SH-SY5Y (cell line): ENCODE results near the gene AP2B1.

ENCODE experiments used
- GATA2 ChIP-seq: IDR thresholded peaks from 2 replicates; pipeline ENCODE4 v1.6.1; 2011; ENCODE audit warnings: mild to moderate bottlenecking, low read depth, low read length
- GATA3 ChIP-seq: IDR thresholded peaks from 2 replicates; pipeline ENCODE4 v1.6.1; 2011; ENCODE audit warnings: low read depth, mild to moderate bottlenecking, low read length, moderate library complexity

DNA sequence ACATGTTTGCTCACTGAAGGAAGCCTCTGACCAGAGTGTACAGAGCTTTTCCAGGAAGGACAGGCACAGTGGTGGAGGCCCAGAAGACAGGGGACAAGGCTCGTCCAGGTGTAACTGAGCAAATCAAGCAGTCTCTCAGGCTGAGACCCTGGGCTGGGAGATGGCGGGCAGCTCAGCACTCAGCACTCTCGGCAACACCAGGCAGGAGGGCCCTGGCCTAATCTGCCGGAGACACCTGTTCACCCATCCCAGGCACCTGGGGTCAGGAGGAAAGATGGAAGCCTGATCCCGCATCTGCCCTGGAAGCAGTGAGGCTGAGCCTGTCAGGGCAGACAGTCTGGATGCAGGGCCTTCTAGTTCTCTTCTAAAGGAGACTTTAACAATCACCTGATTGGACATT is 149.1 kb downstream of the AP2B1 start:
- TF ChIP-seq GATA3: no peak
- TF ChIP-seq GATA2: no peak
